ENCODE measurements around the gene CFAP46.
A peak's percentile ranks its signal among the peaks of the same experiment; 100 is the strongest.
"Not testable (repeated sequence)": the region's sequence is repeated elsewhere in the genome, so short reads cannot be mapped to it uniquely, and the experiment has no call there.

CFAP46 gene

DNA sequence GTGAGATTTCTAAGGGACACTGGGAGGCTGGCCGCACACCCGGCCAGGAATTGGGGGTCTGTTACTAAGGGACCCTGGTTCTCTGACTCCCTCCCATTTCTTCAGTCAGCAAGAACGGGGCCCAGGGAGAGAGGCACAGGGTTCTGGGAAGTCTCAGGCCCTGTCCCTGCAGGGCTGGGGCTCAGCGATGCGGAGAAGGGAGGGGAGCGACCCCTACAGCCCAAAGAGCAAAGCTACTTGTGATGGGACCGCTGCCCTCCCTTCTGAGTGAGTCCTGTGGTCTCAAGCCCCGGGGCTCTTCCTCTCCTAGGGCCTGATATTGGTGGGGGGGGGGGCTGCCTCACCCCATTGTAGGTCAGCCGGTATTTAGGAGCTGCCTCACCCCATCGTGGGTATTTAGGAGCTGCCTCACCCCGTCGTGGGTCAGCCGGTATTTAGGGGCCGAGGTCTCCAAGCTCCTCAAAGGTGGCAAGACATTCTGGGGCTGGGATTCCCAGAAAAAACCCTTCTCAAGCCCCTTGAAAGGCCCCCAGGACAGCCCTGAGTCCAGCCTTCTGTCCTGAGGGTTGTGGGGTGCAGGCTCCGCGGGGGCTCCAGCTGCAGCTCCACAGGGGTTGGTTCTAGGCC, 139.6 kb downstream of the CFAP46 start:
- DNase-seq = no peak

DNA sequence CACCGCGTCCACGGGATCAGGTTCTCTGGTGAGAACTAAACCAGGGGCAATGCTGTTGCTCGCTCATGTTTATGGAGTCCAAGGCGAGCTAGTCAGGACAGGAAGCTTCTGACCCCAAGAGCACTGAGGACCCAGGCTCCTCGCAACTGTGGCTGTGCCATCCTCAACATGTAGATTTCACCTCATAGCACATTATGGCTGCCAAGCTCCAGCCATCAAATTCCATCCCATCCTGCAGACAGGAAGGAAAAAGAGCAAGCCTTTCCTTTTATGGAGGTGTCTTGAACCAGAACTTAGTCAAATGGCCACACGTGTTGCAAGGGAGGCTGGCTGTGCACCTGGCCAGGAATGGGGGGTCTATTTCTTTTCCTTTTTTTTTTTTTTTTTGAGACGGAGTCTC, 140.3 kb downstream of the CFAP46 start:
- DNase-seq = no peak

DNA sequence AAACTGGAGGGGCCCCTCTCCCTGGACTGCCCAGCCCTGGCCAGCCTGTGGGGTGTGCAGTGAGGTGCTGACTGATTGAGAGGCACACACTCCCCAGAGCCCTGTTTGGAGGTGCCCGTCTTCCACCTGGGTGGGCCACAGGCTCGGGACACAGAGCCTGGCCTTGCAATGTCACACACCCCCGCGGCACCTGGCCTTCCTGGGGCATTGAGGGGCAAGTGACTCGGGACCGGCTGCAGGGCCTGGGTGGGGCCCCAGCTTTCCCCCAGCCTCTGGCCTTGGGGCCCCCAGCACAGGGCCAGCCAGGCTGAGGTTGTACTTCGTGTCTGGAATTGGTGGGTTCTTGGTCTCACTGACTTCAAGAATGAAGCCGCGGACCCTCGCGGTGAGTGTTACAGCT, 142.5 kb downstream of the CFAP46 start:
- DNase-seq = no peak

DNA sequence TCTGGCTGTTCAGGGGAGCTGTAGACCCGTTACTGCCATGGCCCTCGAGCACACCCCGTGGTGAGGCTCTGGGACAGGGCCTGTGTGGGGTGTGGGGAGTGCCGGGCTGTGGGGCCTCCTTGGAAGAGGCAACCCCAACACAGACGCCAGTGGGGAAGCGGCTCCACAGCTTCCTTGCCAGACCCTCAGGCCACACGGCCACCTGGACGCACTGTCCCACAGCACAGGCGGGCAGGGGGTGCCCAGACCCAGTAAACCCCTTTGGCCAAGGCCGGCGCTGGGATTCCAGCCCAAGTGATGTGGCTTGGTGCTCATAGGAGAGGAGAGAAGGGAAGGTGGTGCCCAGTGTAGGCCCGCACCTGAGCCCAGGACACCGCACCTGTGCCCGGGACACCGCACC, 143.5 kb downstream of the CFAP46 start:
- no peak for DNase-seq

DNA sequence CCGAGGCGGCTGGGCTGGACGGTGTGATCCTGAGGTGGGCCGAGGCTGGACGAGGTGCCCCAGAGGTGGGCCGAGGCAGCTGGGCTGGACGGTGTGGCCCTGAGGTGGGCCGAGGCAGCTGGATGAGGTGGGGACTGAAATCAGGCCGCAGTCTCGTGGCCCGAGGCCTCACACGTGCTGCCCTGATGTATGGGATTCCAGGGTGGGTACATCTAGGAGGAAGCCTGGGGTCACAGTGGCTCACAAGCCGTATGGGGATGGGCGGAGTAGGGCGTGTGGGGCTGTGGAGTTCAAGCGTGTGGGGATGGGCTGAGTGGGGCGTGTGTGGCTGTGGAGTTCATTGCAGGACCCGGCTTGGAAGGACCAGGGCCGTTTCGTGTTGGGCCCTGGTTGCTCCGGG, 144.0 kb downstream of the CFAP46 start:
- DNase-seq = no peak

DNA sequence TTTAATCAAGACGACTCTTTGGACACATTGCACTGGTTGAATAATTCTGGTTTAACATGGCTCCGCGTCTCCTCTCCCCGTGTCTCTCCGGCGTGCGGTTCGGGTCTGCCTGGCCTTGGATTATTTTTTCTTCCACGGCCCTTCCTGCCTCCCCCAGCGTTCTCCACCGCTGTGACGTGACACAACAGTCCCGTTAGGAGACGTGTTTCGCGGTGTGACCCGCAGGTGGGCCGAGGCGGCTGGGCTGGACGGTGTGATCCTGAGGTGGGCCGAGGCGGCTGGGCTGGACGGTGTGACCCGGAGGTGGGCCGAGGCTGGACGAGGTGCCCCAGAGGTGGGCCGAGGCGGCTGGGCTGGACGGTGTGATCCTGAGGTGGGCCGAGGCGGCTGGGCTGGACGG, 144.4 kb downstream of the CFAP46 start:
- not testable (repeated sequence) for DNase-seq

DNA sequence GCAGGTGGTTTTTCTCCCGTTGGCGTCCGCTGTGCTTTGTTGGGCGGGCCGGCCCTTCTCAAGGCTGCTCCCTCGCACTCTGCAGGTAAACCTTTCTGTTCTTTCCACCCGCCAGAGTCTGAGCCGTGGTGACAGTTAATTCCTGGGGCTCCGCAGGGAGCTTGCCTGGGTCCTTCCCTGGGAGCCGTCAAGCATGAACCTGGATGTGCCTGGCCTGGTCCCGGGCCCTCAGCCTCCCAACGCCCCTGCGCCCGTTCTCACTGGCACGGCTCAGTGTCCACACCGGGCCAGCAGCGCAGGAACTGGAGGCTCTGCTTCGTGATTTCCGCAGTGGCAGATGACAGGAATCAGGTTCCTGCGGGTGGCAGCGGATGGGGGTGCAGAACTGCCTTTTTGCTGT, 145.5 kb downstream of the CFAP46 start:
- no peak for DNase-seq

DNA sequence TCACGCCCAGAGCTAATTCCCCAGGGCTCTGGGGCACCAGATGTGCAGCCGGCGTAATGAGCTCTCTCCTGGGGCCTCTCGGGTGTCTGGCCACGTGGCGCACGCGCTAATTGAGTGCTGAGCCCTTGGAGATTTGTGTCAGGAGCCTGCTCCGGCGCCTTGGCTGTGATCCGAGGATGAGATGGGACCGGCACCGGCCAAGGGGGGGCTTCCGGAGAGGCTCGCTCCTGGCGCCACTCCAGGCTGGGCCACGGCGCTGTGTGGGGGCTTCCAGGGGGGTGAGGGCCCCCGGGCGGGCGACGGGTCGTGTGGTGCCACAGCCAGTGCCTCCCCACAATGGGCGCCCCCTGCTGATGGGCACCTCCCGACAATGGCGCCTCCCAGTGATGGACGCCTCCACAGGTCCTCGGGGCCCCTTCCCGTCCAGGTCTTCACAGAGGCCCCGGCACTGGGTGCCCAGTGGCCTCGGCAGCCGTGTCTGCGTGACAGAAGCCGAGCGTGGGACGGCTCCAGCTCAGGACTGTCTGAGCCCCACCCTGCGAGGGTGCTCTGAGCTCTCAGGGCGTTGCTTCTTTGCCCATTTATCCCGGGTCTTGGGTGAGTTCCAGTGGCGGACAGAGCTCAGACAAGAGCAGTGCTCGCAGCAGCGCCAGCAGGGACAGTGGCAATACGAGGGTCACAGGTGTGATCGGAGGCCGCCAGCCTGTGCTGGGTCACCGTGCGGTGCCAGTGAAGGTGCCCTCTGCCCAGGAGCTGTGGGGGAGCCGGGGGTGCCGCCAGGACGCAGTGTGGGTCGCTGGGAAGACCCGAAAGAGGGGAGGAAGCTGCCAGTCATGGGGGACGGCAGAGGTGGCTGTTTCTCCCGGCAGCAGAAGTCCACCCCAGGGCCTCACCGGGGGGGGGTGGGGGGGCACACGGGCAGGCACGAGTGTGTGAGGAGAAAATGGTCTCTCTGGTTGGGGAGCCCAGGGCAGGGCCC, 148.2 kb downstream of the CFAP46 start:
- peak; percentile 76 for DNase-seq

DNA sequence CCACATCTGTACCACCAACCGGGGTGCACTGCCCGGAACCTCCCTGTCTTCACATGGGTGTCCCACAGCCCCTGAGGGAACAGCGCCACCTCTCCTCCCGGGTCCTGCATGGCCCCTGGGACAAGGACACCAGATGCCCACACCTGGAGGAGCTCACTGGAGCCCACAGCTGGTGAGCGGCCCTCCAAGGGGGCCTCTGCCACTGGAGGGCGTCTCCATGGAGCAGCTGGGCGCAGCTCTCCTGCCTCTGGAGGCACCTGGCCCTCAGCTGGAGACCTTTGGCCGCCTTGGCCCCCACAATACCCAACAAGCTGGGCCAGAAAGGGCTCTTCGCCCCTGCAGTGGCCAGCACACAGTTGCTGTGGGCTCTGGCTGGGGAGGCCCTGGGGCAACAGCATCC, 149.2 kb downstream of the CFAP46 start:
- DNase-seq = no peak

DNA sequence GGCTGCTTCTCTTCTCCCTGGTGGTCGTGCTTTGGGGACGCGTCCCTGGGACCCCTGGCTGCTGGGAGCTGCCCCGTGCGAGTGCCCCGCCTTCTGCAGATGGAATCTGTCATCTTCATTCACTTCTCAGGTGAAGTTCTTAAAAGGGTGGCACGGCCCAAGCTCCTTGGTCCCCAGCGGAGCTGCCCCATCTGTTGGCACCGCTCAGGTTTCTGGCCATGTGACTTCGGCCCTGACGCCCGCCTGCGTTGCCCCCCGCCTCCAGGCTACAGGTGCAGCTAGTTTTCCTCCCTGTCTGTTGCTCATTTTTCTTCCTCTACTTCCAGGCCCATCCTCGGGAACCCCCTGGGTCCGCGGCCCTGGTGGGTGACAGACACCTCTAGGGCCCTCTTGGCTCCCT, 149.6 kb downstream of the CFAP46 start:
- DNase-seq = no peak

DNA sequence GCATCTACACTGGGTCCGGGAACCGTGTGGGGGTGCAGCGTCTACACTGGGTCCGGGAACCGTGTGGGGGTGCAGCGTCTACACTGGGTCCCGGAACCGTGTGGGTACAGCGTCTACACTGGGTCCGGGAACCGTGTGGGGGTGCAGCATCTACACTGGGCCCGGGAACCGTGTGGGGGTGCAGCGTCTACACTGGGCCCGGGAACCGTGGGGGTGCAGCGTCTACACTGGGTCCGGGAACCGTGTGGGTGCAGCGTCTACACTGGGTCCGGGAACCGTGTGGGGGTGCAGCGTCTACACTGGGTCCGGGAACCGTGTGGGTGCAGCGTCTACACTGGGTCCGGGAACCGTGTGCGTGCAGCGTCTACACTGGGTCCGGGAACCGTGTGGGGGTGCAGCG, 150.3 kb downstream of the CFAP46 start:
- not testable (repeated sequence) for DNase-seq

DNA sequence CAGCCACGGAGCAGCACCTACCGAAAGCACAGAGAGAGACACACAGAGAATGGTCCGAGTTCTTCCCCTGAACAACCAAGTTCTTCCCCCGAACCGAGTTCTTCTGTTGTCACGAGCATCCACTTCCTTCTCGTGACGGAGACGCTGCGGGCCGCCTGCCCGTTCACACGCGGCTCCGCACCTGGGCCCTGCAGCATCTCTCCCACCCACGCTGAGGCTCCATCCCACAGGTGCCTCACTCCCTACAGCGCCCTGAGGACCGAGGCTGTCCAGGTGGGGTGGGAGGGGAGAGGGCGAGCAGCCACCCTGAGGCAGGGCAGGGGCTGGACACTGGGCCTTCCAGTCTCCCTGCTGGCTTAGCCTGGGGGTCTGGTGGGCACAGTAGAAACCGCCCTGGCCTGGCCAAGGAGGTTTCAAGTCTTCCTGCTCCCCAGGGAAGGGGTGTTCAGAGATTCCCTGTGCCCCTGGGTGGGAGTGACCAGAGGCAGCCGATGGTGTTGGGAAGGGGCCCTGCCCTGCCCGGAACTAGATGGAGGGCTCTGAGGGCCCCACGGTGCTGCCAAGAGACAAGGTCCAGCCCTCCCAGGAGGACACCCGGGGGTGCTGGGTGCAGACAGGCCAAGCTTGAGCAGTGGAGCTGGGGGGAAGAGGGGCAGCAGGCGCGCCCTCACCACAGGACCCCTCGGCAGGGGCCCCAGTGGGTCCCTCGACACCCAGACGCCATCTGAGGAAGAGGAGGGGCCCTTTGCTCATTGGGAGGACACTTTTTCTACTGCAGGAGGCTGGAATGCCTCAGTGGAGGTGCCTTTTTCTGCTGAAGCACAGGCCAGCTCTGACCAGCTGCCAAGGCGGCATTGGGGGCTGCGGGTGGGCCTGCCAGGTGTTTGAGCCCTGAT, 151.2 kb downstream of the CFAP46 start:
- no peak for DNase-seq

DNA sequence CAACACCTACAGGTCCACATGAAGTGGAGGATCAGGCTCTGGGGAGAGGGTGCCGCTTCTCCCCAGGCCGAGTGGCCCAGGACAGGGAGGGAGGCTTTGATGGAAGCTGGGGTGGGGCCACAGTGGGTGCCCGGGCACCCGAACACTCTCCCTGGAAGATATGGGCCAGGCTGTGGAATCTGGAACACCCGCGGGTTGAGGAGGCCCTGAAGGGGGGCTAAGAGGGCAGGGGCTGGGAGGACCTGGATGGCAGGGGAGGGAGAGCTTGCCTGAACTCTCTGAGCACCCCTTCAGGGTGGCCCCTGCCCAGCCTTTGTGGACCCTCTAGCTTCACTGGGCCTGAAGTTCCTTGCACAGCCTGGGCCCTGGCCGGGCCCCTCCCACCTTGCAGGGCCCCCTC, 151.9 kb downstream of the CFAP46 start:
- DNase-seq = no peak

DNA sequence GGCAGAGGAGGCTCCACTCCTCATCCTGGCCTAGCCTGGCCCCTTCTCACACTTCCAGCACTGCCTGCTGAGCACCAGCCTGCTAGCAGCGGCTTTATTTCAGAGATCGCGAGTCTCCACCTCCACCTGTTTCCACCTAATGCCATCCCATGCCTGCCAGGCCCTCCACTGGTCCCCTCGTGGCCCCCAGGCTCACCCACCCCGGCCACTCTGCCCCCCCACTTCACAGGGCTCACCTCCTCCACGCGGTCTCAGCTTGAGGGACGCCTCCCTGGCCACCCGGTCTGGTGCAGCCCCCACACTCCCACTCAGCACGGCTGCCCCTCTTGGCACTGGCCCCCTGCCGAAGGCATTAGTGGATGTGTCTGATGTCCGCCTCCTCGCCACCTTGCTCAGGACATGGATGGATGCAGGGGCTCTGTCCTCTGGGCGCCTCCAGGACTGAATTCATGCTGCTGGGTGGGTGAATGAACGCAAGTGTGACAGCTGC, 152.7 kb downstream of the CFAP46 start:
- DNase-seq = no peak

DNA sequence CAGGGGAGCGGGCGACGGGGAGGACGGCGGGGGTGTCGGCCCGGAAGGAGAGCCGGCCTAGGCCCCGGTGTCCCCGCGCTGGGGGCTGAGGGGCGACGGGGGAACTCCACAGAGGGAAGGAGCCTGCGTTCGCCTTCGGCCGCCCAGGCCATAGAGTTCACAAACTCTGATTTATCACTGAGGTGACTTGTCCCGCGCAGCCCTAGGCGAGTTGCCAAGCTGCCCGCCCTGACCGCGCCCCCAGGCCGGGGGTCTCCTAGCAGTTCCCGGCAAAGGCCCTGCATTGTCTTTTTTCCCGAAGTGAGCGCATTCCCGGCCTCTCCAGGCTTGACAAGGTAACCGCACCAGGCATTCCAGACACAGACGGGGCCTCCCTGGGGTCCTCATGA, 153.5 kb downstream of the CFAP46 start:
- no peak for DNase-seq

DNA sequence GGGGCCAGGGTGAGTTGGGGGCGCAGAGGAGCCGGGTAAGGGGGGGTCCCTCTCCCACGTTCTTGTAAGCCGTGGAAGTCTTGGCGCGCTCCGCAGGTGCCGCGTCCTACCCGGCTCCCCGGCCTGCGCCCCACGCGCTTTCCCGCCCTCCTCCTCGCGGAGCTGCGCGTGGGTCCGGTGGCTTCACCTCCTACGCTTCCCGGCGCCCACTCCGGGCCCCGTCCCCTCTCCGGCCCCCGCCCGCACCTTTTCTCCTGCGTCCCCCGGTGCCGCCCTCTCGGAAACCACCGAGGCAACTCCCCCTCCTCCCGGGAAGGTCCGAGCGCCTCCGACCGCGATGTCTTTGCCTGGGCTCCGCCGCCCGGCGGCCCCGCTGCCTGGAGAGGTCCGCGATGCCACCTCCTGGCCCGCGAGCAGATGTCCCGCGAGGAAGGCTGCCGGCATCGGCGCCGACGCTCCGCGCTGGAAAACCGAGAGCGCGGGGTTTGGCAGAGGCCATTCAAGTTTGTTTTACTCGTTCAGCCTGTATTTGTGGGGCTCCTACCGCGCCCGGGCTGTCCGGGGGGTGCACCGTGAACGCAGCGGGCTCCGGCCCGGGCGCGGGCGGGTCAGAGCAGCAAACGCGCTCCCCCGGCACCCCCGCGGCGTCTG, 154.1 kb downstream of the CFAP46 start:
- no peak for DNase-seq

DNA sequence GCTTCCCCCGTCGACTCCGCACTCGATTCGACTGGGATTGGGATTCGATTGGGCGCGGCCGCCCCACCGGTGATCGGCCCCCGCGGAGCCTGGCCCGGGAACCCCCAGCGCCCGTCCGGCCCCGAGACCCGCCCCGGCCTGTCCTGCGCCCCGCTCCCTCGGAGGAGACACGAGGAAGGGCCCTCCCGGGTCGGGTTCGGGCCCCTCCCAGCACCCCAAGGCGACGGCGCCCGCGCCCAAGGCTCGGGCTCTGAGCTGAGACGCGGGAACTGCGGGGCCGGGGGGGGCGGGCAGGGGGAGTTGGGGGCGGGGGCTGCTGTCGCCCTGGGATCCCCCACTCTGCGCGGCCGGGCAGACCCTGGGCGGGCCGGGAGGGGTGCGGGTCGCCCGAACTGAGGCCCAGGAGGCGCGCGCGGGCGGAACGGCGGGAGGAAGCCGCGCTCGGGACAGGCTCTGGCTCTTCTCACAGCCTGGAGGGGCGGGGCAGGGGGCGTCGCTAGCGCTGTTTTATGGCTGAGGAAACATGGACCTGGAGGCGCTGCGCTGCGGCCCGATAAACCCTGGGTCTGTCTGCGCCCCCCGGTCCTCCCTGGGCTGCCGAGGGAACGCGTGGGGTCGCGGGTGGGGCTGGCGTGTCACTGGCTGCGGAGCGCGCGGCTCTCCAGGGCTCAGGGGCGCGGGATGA, 154.7 kb downstream of the CFAP46 start:
- DNase-seq = peak; percentile 0

DNA sequence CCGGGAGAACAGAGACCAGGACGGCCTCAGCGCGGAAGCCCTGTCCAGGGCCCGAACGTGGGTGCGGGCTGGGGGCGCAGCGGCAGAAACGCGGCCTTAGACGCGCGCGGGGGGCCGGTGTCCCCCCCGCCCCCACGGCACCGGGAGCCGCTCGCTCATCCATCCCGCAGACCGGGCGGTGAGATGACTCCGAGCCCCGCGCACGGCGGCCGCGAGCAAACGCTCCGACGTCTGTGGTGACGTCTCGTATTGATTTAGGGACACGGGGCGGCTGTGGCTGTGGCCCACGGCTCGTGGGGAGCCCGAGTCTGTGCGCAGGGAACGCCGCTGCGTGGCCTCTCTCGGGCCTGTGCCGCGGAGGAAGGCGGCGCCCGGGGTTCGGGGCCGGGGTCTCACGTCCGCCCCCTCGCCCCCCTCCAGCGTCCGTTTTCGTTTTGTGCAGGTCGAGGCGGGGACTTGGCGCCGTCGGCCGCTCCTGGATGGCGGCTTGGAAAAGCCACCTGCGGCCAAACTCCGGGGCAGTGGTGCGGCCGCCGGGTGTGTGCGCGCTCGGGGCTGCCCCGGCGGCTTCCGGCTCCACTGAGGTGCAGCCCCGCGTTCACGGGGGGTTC, 155.4 kb downstream of the CFAP46 start:
- DNase-seq = no peak

DNA sequence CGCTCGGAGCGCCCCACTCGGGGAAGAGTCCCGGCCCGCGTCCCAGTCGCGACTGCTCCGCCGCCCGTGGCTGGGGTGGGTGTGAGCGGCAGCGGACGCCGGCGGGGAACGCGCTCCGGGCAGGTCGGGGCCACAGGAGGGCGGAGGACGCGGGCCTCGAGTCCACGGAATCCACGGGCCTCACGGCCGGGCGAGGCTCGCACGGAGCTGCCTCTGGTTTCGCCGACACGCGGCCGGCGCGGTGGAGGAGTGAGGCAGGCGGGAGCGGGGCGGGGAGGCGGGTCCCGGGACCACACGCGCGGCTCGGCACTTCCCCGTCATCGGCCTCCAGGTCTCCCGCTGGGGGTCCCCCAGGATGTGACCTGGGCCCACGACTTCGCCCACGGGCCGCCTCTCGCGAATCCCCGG, 155.9 kb downstream of the CFAP46 start:
- DNase-seq = no peak

DNA sequence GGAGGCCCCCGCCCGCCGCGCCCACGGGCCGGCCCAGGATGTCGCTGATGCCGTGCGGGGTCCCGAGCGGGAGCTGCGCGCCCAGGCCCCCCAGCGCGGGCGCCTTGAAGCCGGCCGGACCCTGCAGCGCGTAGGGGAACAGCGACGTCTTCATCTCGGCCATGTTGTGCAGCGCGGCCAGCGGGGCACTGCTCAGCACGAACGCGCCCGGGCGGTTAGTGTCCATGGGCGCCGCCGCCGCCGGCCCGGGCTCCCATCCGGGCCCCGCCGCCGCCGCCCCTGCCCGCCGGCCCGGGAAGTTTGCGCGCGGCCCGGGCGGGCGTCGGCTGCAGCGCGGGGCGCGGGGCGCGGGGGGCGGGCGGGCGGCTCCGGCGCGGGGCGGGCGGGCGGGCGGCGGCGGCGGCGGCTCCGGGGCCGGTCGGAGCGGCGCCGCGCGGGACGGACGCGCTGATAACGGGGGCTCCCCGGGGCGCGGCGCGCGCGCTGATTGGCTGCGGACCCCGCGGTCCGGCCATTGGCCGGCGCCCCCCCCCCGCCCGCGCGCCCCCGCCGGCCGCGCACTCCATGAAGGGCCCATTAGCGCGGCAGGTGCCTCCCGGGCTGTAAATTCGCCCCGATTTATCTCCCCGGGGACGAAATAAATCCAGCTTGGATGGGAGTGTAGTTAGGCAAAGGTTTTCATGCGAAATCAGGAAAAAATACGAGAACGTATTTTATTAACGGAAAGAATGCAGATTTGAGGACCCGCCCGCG, 156.5 kb downstream of the CFAP46 start, which contains the start of gene NKX6-2:
Gene NKX6-2 (minus strand): TSS at position 425 of the 753 bp plus-strand sequence. CDS start 199 bp downstream, at position 226.
- no peak for DNase-seq

Measured in NCI-H82 (cell line).